ENCODE results near the gene PLA2G5. TPM values are rescaled to one million over a fixed set of nuclear protein-coding genes. Genes with fewer than 3 reads are reported as not detected.

The PLA2G5 gene
- total and polyA plus RNA-seq, 8 donors, result 0.12 to 2.0 (median 0.59) TPM; not detected in 1

- Histone ChIP-seq H3K27ac (no peak overlapping the region), H3K9me3 (no peaks in the 10 kb centered on the region), H3K4me1 (no peaks in the 10 kb centered on the region), H3K4me3 (no peak overlapping the region), H3K27me3 (no peaks in the 10 kb centered on the region), H3K36me3 (no peaks in the 10 kb centered on the region)
- DNase-seq (no peak), FAIRE-seq (no peak), ATAC-seq (no peak)
- intact Hi-C loops (cut with DNase I), result no loop called here
- 90% methylated on average over 4 of the region's 4 CpGs for WGBS, 2 donors
- TF ChIP-seq CTCF (IDR thresholded peaks at IDR 0.05), result no peak
Measured at GRCh38 chr1:20061866-20062265, 8.1 kb upstream of the PLA2G5 start.

- ATAC-seq, result peak in 2 of 4 donors; percentile 22 to 44
- no peak for FAIRE-seq
Measured at GRCh38 chr1:20063861-20064292, 6.1 kb upstream of the PLA2G5 start.

GRCh38 chr1:20068722-20069121, 1.3 kb upstream of the PLA2G5 start:
- 72 to 77% methylated on average over 7 of the region's 7 CpGs for WGBS, 2 donors
- ATAC-seq (no peak), FAIRE-seq (no peak), DNase-seq (no peak)
- no peaks in the 10 kb centered on the region for H3K9me3 ChIP-seq
- no peaks in the 10 kb centered on the region for H3K27me3 ChIP-seq
- H3K27ac ChIP-seq, result no peak overlapping the region
- H3K36me3 ChIP-seq, result no peaks in the 10 kb centered on the region
- intact Hi-C loops (cut with DNase I), result no loop called here
- no peaks in the 10 kb centered on the region for H3K4me1 ChIP-seq
- no peak for TF ChIP-seq CTCF (IDR thresholded peaks at IDR 0.05)
- H3K4me3 ChIP-seq, result no peak overlapping the region

More at GRCh38 chr1:20063861-20064292, 6.1 kb upstream of the PLA2G5 start:
- H3K4me1 ChIP-seq, result no peaks in the 10 kb centered on the region
- intact Hi-C loops (cut with DNase I), result no loop called here
- no peak overlapping the region for H3K4me3 ChIP-seq
- H3K9me3 ChIP-seq, result no peaks in the 10 kb centered on the region
- no peaks in the 10 kb centered on the region for H3K27me3 ChIP-seq
- DNase-seq, result no peak
- H3K36me3 ChIP-seq, result no peaks in the 10 kb centered on the region
- WGBS, 2 donors, result 74 to 82% methylated on average over 2 of the region's 2 CpGs
- H3K27ac ChIP-seq, result no peak overlapping the region
- TF ChIP-seq CTCF (IDR thresholded peaks at IDR 0.05), result no peak

GRCh38 chr1:20070357-20070756, 363 bp downstream of the PLA2G5 start:
- H3K4me1 ChIP-seq, result no peaks in the 10 kb centered on the region
- 90 to 92% methylated on average over 10 of the region's 10 CpGs for WGBS, 2 donors
- H3K27me3 ChIP-seq, result no peaks in the 10 kb centered on the region
- FAIRE-seq, result no peak
- H3K4me3 ChIP-seq, result no peak overlapping the region
- no peak for DNase-seq
- no peak overlapping the region for H3K27ac ChIP-seq
- no peak for ATAC-seq
- TF ChIP-seq CTCF (IDR thresholded peaks at IDR 0.05), result no peak
- H3K9me3 ChIP-seq, result no peaks in the 10 kb centered on the region
- H3K36me3 ChIP-seq, result no peaks in the 10 kb centered on the region
- intact Hi-C loops (cut with DNase I), result no loop called here

- no peak for TF ChIP-seq CTCF (IDR thresholded peaks at IDR 0.05)
- Histone ChIP-seq H3K4me3 (no peak overlapping the region), H3K27me3 (no peaks in the 10 kb centered on the region), H3K27ac (no peak overlapping the region), H3K36me3 (no peaks in the 10 kb centered on the region), H3K4me1 (no peaks in the 10 kb centered on the region), H3K9me3 (no peaks in the 10 kb centered on the region)
- intact Hi-C loops (cut with DNase I), result no loop called here
- WGBS, 2 donors, result 71 to 84% methylated on average over 6 of the region's 6 CpGs
- no peak for DNase-seq
- no peak for FAIRE-seq
- no peak for ATAC-seq
Measured at GRCh38 chr1:20071416-20071815, 1.4 kb downstream of the PLA2G5 start.

Measured in pancreas (tissue), 10 donors.